Breast epithelium (tissue), 3 donors: Measurements from ENCODE around the gene ASB18.

ENCODE experiments used
- CTCF ChIP-seq, 3 donors: fragments of 450-650 bp; IDR thresholded peaks; one replicate each; pipeline ENCODE4 v1.5.1; 2016 to 2017; ENCODE audit warnings: antibody characterized with exemption in 3 of 3, mild to moderate bottlenecking in 3 of 3, moderate library complexity in 3 of 3
- POLR2A ChIP-seq: fragments of 450-650 bp; IDR thresholded peaks from one replicate; pipeline ENCODE4 v1.6.1; 2016; ENCODE audit warnings: antibody characterized with exemption, mild to moderate bottlenecking, moderate library complexity
- POLR2AphosphoS5 ChIP-seq, 3 donors: sonication (generic); formaldehyde crosslinking; IDR thresholded peaks; one replicate each; pipeline ENCODE4 v1.6.1; 2017; ENCODE audit warnings: antibody characterized with exemption in 3 of 3

GRCh38 chr2:236252602-236253001 is 11.6 kb downstream of the ASB18 start:
- TF ChIP-seq CTCF (IDR thresholded peaks at IDR 0.05) (no peak), POLR2AphosphoS5 (IDR thresholded peaks at IDR 0.05) (no peak), POLR2A (no peak)
